TTC549 (cell line): Measurements from ENCODE around the gene EDEM1.
"Not testable (repeated sequence)": the region's sequence is repeated elsewhere in the genome, so short reads cannot be mapped to it uniquely, and the experiment has no call there.

Experiments
- FAIRE-seq: peaks from 2 replicates; lab custom pipeline; 2012; peaks lifted over from hg19 to GRCh38; lab: Jason Lieb, UNC

EDEM1 gene

DNA sequence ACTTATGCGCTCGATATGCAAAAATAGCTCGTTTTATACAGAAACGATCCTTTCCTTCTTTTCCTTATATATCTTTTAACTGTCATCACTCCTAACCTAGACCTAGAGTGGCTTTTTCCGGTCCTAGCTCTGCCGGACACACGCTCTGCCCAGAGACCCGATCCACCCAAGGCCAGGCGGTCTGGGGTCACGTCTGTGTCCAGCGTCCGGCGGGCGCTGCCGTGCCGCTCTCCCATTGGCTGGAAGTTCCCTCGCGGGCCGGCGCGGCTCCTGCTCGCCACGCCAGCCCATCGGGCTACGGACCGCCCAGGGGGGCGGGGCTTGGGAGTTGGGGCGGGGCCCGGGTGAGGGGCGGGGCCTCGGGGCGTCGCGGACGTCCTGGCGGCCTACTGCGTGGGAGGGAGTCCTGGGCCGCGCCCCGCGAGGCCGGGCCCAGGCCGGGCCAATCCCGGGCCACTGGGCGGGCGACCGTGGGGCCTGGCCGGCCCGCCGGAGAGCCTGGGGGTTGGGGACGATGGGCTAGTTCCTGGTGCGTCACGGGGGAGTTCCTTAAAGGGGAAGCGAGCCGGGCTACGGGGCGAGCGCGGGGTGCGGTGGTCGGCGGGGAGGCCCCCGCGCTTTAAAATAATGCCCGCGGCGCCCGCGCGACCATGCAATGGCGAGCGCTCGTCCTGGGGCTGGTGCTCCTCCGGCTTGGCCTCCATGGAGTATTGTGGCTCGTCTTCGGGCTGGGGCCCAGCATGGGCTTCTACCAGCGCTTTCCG is at the start of gene EDEM1:
TSS of gene EDEM1 (plus strand) at position 552 of the 764 bp plus-strand sequence. CDS start at position 651, 99 bp downstream.
- no peak for FAIRE-seq

GRCh38 chr3:5138214-5138981 is 49.1 kb upstream of the EDEM1 start:
- no peak for FAIRE-seq

DNA sequence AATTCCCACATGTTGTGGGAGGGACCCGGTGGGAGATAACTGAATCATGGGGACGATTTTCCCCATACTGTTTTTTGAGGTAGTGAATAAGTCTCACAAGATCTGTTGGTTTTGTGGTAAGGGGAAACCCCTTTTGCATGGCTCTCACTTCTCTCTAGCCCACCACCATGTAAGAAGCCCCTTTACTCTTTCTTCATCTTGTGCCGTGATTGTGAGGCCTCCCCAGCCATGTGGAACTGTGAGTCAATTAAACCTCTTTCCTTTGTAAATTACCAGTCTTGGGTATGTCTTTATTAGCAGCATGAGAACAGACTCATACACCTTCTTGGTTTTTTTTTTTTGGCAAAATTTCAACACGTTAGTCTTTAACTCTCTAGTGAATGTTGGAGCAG is 47.3 kb upstream of the EDEM1 start:
- FAIRE-seq: no peak

GRCh38 chr3:5140839-5141238 is 46.7 kb upstream of the EDEM1 start:
- FAIRE-seq: no peak

DNA sequence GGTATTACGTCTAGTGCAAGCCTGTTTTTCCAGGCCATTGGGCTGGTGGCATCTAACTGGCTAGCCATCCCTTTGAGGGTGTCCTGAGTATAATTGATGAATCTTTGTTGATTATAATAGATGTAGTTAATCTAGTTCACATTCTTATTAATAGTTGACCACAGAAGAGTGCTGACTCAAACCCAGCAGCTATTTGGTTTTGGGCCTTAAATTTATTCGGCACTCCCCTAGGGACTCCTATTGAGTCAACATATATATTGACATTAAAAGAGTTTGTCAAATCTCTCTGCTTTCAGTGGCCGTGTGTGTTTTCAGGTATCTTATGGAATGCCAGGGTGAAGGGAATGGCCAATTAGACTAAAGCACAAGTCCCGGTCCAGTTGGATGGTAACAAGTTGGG is 45.7 kb upstream of the EDEM1 start:
- no peak for FAIRE-seq

DNA sequence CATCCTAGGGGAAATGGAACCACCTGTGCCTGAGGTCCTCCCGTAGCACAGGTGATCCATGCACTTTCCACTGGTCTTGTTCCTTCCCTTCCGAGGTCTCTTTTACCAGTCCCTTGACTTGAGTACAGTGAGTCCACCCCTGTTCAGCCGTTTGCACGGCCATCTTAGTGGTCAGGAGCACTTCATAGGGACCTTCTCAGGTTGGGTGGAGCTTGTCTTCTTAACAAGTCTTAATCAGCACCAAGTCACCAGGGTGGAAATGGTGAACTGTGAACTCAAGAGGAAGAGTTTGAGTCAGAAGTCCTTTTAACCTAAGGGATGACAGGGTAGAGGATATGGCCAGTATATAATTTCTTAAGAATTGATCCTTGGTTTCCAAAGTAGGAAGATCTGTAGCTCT is 44.0 kb upstream of the EDEM1 start:
- FAIRE-seq: no peak

DNA sequence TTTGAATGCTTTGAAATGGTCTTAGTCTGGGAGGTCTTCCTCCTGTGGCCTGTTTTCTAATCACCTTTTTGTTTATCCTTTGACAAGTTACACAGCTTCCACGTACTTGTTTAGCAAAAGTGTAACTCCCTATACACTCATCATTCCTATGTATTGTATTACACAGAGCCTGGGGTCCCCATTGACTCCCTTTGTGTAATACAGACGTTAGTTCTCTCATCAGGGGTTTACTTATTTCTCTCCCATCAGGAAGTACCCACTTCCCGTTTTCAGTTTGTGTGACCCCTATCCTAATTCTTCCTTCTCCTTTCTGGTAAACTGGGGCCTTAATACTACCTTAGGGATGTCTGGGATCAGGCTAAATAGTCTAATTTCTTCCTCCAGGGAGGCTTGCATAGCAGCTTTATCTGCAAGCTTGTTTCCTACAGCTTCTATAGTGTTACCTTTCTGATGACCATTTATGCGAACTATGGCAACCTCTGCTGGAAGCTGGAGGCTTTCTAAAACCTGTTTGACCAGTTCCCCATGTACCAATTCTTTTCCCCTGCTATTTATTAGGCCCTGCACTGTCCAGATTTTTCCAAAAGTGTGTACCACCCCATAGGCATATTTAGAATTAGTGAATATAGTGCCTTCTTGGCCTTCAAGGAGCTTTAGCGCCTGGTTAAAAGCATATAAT is 43.1 kb upstream of the EDEM1 start:
- FAIRE-seq: no peak

- FAIRE-seq: no peak
Measured at GRCh38 chr3:5145120-5145519, 42.4 kb upstream of the EDEM1 start.

DNA sequence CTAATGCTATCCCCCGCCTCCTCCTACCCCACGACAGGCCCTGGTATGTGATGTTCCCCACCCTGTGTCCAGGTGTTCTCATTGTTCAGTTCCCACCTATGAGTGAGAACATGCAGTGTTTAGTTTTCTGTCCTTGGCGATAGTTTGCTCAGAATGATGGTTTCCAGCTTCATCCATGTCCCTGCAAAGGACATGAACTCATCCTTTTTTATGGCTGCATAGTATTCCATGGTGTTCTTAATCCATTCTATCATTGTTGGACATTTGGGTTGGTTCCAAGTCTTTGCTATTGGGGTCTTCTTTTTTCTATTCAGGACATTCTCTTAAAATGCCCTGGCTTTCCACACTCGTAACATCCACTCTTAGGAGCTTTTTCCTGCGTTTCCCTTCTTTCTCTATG is 40.4 kb upstream of the EDEM1 start:
- not testable (repeated sequence) for FAIRE-seq

- FAIRE-seq: no peak
Measured at GRCh38 chr3:5149306-5149880, 38.1 kb upstream of the EDEM1 start.

DNA sequence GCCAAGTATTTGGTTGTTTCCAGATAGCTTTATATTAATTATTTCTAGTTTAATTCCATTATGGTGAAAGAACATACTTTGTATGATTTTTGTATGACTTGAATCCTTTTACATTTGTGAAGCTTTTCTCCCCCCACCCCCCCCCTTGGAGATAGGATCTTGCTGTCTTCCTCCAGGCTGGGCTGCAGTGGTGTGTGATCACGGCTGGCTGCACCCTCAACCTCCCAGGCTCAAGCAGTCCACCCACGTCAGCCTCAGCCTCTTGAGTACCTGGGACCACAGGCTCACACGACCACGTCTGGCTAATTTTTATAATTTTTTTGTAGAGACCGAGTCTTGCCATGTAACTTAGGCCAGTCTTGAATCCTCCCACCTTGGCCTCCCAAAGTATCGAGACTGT is 35.9 kb upstream of the EDEM1 start:
- no peak for FAIRE-seq

- FAIRE-seq: no peak
Measured at GRCh38 chr3:5153074-5153473, 34.4 kb upstream of the EDEM1 start.

DNA sequence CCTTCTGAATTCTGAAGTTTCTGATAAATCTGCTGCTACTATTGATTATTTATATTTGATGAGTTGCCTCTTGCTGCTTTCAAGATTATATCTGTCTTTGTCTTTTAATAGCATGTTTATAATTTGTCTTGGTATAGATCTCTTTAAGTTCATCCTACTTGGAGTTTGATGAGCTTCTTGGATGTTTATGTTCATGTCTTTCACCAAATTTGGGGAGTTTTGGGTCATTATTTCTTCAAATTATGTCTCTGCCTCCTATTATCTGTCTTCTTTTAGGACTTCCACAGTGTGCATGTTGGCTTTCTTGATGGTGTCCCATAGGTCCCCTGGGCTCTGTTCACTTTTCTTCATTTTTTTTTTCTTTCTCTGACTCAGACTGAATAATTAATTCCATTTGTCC is 32.3 kb upstream of the EDEM1 start:
- FAIRE-seq: no peak

DNA sequence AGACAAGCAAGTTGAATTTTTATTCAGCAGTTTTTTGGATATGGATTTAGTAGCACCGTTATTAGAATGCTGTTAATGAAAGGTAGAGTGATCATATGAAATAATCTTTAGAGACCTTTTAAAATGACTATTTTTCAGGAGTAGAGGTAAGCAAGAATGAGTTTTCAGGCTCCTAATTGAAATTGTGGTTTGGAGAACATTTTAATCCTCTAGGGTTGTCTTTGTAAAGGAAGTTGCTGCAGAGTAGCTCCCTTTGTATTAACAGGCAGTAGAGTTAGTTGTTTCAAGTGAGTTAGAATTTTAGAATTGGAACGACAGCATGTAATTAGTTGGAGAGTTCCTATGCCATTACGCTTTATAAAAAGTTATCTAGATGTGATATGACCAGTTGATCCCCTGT is 27.2 kb upstream of the EDEM1 start:
- FAIRE-seq: no peak

- FAIRE-seq: no peak
Measured at GRCh38 chr3:5160940-5161858, 26.3 kb upstream of the EDEM1 start.

DNA sequence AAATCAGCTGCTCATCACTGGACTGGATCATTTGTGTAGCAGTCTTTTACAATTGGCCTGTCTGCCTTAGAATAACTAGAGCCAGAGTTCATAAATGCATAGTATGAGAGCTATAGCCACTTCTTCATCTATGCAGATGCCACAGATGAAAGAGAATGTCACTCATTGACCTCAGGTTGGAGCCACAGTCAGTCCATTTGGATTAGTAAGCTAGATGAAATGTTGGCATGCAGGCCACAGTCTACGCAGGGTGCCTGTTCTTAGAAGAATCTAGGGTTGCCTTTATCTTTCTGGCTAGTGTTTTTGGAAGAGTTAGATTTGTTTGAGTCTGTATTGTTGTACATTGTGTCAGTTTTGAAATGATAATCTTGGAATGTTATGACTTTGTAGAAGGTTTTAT is 25.4 kb upstream of the EDEM1 start:
- no peak for FAIRE-seq

- FAIRE-seq: no peak
Measured at GRCh38 chr3:5165698-5166097, 21.8 kb upstream of the EDEM1 start.

DNA sequence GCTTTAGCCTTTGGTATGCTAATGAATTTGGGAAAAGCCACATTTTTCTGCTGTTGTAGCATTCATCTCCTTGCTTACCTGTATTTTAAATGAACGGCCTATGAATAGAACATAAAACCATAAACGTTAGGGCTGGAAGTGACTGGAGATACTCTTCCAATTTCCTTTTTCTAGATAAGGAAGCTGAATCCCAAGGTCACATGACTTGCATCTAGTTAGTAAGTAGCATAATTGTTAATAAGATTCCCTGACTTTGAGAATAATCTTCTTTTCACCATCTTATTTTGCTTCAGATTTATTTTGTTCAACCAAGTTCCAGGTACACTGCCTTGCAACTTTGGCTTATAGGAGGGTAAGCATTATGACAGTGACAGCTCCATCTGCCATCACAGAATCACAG is 20.7 kb upstream of the EDEM1 start:
- FAIRE-seq: no peak

DNA sequence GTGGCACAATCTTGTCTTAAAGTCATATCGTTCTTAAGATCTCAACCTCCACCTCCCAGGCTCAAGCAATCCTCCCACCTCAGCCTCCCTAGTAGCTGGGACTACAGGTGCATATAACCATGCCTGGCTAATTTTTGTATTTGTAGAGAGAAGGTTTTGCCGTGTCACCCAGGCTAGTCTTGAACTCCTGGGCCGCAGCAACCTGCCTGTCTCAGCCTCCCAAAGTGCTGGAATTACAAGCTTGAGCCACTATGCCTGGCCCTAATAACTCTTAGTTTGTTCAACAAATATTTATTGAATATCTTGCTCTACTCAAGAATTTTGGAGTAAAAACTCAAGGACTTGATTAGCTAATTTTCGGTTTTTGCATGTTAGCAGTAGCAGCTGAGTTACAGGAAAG is 19.4 kb upstream of the EDEM1 start:
- no peak for FAIRE-seq

DNA sequence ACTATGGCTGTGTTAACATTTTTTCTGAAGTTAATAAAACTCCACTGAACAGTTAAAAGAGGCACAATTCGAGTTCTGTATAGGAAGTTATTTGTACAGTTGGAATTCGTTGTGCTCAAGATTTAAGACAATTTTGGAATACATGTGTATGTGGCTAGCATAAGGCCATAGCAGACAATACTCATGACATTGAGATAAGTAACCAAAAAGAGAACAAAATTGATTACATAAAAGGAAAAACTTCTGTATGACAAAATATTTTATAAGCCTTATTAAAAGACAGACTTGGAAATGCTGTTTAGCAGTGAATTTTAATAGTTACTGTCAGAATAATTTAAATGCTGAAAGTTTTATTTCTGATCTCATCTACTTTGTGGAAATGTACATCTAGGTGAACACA is 17.7 kb upstream of the EDEM1 start:
- no peak for FAIRE-seq

GRCh38 chr3:5170975-5171374 is 16.5 kb upstream of the EDEM1 start:
- no peak for FAIRE-seq

DNA sequence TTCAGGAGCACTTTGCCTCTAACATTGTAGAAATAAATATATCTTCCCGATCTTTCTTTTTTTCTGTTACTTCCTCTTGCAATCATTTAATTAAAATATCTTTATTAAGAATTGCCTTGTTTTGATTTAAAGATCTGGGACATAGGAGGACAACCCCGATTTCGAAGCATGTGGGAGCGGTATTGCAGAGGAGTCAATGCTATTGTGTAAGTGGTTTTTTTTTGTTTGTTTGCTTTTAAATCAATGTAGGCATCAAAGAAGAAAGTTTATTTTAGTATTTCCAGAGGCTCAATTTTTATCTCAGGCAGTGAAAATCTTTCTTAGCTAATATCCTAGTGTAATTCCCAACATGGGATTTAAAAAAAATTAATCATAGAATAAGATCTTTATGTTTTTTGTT is 15.5 kb upstream of the EDEM1 start:
- no peak for FAIRE-seq
